HG03520 (cell line): ENCODE measurements around the gene FASLG.

Source experiments
- ATAC-seq: cut with Tn5 transposase; IDR thresholded peaks from one replicate; pipeline ENCODE4 v1.9.1; 2021; ENCODE audit warnings: mild to moderate bottlenecking, moderate library complexity; ENCODE audit not compliant: unreplicated experiment

FASLG gene

DNA sequence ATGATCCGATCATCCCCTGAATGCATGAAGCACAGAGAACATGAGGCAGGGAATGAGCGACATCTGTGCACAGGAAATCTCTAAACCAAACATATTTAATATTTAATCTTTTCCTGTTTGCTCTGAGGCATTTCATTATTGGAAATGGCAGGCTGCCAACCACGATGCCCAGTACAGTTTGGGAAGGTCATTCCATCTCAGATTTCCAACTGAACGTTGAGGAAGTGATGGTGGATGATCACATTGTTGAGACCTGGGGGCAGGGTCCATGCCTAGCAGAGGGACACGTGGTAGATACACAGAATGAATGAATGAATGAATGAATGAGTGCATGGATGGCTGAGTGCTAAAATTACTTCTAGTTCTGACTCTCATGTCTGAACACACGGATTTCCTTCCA, 15.9 kb upstream of the FASLG start:
- ATAC-seq = no peak

DNA sequence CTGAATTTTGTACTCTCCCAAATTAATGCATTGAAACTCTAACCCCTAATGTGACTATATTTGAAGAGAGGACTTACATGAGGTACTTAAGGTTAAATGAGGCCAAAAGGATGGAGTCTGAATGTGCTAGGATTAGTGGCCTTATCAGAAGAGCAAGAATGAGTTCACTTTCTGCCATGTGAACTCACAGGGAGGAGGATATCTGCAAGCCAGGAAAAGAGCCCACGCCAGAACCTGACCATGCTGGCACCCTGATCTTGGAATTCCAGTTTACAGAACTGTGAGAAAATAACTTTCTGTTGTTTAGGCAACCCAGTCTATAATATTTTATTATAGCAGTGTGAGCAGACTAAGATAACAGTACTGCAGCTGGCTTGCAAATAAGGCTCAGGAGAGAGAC, 12.2 kb upstream of the FASLG start:
- no peak for ATAC-seq

DNA sequence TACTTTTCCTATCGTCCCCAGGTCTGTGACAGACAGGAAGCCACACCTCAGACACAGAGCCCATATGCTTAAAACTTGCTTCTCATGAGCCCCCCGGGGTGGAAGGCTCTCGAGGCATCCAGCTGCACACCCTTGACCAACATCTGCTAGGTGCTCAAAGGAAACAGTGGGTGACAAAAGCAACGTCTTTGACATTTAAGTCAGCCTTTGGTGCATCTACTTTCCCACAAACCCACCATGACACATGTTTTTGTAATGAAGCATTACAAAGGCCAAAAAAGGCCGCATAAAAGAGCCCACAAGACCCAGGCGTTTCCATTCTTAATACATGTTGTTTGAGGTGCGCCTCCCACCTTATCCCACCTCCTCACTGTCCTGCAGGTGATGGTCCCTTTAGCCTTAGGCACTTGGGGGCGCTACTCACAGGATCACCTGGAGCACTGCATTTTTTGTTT, 11.8 kb upstream of the FASLG start:
- no peak for ATAC-seq

DNA sequence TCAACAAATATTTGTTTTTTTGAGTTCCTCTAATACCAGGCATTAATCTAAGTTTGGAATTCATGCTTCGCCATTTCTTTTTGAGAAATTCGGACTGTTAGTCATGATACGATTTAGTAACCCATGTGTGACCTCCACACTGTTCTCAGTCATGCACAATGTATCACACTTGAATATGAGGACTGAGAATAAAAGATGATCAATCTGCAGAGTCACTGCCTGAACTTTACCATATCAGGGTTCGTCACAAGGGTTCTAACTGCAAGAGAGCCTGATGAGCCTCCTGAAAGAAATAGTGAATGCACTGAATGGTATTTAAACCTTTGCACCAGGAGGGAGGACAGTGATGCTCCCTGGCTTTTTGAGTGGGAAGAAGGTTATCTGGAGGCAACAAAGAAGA, 10.9 kb upstream of the FASLG start:
- no peak for ATAC-seq

DNA sequence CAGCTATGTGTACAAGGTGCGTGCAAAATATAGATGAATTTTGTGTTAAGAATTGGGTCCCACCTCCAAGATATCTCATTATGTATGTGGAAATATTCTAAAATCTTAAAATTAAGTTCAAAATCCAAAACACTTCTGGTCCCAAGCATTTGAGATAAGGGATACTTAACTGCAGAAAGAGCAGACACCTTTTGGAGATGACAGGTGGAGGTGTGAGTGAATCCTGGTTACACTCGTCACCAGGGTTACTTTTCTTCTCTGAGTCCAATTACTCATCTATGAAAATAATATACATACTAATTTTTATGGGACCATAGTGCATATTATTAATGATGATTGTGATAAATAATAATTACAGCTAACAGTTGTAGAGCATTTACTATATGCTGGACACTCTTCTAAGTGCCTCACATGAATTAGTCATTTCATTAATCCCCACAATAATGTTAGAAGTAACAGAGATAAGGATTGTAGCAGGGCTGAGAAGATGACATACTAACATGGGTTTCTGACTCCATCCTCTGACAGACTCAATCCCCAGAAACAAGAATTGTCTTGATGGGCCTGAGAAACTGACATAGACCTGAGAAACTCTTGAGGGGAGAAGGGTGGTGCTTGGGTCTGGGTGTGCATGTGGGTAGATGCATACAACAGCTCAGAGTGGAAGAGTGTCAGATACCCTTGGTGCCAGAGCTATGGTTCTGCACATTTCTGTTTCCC, 8.3 kb upstream of the FASLG start:
- ATAC-seq = no peak

DNA sequence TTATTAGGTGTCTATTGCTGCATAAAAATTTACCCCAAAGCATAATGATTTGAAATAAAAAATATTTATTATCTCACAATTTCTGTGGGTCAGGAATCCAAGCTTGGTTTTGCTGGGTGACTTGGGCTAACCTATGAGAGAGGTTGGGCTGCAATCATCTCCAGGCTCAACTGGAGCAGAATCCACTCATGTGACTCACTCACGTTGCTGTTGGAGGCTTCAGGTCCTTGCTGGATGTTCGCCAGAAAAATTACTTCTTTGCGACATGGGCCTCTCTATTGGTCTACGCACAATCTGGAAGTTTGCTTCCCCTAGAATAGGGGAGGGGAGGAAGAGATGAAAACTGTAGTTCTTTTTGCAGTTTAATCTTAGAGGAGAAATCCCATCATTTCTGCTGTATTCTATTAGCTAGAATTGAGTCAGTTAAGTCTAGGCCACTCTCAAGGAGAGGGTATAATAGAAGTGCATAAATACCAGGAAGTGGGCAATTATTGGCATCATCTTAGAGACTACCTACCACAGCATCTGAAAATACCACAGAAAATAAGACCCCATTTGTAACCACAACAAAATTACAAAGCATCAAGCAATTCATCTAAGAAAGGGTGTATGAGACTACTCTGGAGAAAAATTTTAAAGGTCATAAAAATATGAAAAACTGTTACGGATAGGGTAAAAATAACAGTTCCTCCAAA, 5.7 kb upstream of the FASLG start:
- no peak for ATAC-seq

DNA sequence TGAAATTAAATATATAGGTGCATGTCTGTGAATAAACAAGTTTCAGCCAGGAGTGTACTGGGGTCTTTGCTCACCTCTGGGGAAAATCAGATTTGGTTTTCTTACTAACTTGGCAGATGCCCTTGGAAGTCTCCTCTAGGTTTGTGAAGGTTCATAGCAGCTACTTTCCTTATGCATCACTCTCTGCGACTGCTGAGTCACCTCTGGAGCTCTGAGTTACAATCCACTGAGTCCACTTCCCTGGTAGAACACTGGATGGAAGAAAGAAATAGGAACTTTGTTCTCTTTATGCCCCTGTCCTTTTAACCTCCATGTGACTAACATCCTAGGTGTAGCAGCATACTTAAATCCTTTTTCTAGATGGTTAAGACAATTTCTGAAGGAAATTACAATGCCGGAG, 4.4 kb upstream of the FASLG start:
- no peak for ATAC-seq

DNA sequence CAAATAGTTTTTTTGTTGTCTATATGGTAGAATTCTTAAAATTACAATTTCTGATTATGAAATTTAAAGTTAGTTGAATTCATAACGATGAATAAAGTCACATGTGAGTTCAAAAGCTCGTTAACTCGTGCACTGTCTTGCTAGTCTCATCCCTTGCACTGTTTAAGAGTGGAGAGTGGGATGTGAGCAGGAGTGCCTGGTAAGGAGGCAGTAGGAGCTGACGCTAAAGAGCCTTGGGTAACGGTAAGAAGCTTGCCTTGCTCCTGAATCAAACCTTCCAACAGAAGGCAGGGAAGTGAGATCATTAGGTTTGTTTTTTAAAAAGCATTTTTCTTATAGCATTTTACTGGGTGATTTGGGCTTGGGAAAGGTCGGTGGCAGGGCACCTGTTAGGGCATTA, 2.3 kb upstream of the FASLG start:
- ATAC-seq = no peak

DNA sequence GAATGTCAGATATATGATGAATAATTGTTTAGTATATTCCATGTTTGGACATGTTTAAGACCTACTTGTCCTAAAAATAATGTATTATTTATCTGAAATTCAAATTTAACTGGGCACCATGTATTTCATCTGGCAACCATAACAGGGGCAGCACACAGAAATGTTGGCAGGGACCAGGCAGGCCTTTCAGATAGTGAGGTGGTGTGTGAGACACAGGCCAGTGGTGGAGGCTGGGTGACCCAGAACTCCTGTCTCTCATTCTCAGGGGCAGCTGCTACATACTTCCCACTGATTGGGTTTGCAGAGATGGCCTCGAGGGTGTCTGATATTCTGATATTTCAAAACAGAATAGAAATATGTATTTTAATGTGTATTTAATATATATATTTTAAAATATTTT, 1.3 kb upstream of the FASLG start:
- no peak for ATAC-seq

DNA sequence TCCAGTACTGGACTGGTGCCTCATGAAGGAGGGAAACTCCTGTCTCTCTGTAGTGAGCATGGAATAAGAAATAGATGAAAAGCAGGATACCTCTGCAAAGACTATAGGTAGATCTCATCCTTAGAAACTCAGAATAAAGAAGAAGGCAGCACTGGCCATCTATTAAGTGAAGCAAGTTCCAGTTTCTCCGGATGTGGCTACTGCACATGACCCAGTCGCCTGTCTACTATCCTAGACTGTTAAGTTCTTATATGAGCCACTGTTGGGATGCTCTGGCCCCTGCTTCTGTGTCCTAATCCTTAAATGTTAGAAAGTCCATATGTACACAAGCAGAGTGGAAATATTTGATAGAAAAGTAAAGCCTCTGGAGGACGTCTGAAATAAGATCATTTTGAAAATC, 2.2 kb downstream of the FASLG start:
- ATAC-seq = no peak

DNA sequence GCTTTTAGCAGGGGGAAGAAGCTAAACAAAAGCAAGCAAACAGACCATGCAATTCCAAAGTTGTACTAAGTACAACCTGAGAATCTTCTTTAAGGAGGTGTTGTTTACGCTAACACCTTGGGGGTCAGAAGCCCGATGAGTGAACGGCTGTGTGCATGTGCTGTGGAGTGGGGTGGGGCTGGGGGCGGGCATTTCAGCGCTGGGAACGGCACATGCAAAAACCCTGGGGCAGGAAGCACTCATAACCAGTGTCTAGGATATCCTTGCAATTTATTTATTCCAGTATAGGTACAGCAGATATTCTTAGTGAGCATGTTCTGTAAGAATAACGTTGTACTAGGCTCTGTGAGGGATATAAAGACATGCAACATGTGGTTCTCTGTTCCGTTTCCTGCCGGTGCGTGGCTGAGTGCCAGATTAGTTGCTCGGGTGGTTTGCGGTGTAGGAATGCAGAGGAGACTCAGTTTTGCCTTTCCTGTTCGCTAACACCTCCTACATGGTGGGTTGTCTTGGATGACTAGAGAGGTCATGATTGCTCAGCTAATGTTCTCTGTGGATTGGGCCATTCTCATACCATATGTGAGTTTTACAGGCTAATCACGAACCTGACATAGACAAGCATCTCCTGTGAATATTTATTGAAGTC, 3.7 kb downstream of the FASLG start:
- peak; percentile 77 for ATAC-seq

DNA sequence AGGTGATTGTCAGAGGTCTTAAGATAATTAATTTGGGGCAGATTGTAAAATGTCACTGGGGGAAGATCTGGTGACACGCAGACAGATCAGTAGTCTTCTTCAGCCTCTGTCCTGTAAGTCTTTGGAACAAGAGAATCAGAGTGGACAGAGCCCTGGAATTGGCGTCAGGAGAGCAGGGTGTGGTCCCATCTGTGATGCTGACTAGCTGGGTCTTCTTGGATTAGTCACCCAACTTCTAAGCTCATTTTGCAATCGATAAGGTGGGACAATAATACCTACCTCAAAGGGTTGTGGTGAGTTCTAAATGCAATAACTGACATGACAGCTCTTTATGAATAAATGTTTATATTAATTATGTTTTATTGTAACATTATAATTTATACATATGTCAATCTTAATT, 4.8 kb downstream of the FASLG start:
- no peak for ATAC-seq

DNA sequence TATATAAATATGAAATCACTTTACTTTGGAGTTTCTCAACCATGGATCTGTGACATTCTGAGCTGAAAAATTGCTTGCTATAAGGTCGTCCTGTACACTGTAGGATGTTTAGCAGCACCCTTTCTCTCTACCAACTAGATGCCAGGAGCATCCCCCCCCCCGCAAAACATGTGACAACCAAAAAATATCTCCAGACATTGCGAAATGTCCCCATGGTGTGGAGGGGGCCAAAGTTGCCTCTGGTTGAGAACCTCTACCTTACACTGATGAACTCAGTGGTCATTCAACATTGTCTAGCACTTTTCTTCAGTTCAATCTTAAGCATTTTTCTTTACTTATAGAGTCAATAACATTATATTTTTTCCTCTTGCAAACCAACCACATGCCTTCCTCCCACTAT, 9.2 kb downstream of the FASLG start:
- ATAC-seq = no peak

DNA sequence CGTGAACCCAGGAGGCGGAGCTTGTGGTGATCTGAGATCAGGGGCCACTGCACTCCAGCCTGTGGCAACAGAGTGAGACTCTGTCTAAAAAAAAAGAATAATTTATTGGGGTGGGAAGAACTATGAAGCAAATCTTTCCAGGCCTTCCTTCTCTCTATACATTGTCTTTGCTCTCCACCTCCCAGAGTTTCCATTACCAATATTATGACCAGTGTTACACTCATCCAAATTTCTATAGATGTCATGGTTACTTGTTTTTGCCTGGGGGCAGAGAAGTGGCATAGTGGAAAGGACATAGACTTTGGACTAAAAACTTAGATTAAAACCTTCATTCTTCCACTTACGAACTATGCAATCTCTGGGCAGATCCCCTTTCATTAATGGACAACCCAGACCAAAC, 10.1 kb downstream of the FASLG start:
- ATAC-seq = no peak

DNA sequence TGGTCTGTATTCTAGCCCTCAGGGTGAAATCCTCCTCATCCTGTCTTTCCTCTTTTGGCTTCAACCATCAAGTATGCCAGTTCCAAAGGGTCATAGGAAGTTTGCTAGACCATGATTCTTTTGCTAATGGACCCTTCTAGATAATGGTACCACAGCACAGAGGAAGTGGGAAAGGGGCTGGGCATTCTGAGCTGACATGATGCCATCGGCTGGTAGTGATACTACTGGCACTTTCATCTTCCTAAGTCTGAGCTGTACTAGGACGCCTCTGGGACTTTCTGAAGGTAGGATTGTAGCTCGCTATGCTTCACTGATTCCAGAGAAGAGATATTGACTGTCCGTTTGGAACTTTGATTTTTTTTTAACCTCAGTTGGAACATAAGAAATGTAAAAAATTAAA, 11.4 kb downstream of the FASLG start:
- ATAC-seq = no peak

DNA sequence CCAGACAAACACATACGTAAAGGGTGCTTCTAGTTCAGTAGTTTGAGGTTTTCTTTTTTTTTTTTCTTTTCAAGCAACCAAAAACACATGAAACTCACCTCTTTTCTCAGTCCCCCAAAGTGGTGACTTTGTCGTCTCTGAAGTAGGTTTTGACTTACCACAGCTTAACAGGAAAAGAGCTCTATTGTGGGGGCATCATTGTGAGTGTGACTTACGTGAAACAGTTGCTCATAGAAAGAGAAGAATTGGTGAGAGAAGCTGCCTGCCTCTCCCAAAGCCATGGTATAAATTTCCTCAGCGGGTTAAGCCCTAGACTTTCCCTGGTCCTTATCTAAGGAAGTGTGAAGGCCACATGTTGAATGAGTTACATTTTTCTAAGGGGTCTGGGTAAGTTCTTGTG, 11.9 kb downstream of the FASLG start:
- ATAC-seq = peak; percentile 70

DNA sequence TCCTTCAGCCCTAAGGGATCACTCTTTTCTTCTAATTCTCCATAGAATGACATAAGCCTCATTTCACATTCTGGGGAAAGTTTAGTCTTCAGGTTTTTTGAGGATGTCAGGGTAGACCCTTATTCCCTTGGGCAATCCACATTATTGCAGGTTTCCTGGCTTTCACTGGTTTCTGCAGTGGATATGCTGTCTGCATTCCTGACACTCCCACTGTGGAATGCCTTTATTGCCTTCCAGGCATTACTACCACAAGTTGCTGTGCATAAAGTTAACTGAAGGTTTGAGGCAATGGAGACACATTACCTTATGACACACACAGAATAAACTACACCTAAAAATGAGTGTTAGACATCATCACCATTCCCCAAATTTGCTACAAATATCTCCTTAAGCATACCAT, 12.7 kb downstream of the FASLG start:
- no peak for ATAC-seq

DNA sequence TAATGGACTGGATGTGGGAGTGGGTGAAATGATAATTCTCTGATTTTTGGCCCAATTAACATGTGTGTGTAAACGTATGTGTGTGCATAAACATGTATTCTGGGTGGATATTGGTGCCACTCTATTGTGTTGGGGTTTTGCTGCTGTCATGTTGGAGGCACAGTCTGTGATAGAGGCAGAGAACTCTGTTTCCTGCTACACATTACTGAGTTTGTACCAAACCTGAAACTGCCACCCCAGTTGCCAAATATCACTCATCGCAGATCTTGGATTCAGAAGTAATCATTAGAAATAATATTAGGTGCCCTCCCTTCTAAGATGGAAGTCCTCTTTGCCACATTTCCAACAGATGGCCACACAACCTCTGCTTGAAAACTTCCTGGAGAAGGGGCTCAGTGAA, 13.8 kb downstream of the FASLG start:
- ATAC-seq = no peak

DNA sequence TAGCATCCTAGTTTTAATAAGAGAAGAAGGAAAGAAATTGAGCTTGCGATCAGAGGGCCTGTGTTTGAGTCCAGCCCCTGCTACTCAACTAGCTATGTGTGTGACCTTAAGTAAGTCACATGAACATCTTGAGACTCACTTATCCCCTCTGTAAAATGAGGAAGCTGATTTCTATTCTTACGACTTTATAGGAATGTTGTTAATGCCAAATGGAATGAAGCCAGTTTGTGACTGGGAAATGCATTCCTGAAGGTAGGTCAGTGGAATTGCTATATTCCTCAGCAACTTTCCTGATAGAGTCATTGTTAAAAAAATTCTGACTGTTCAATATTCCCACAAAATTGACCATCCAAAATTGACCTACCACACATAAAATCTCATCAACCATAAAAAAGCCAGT, 14.9 kb downstream of the FASLG start:
- ATAC-seq = no peak

DNA sequence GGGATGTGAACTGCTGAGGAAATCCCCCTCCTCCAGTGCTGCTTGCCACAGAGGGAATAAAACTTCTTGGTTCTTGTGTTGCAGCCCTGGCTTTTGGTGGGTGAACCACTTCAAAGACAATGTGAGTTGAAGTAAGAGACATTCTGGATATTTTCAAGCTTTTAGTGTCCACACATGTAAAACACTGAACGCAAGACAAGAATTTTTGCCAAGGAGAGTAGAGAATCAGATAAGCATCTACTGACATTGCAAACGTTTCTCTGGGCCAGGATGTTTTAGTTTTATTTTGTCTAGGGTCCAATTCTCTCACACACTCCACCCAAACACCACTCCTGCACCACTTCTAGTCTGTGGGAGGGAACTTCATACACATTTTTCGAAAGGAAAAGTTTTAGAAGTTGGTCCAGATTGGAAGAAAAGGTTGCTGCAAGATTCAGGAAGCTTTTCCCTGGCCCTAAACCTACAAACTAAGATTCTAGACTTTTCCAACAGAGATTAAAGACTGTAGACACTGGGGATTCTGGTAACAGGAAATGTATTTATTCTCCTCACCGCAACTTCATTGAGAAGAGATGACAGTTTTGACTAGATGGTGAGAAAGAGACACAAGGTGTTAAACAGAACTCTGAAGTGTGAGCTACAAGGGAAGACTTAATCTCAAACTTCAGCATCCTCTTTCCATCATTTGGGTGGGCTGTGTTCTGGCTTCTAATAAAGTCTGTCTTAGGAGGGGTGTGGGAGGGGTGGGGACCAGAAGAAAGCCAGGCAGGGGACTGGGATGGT, 16.1 kb downstream of the FASLG start:
- no peak for ATAC-seq

DNA sequence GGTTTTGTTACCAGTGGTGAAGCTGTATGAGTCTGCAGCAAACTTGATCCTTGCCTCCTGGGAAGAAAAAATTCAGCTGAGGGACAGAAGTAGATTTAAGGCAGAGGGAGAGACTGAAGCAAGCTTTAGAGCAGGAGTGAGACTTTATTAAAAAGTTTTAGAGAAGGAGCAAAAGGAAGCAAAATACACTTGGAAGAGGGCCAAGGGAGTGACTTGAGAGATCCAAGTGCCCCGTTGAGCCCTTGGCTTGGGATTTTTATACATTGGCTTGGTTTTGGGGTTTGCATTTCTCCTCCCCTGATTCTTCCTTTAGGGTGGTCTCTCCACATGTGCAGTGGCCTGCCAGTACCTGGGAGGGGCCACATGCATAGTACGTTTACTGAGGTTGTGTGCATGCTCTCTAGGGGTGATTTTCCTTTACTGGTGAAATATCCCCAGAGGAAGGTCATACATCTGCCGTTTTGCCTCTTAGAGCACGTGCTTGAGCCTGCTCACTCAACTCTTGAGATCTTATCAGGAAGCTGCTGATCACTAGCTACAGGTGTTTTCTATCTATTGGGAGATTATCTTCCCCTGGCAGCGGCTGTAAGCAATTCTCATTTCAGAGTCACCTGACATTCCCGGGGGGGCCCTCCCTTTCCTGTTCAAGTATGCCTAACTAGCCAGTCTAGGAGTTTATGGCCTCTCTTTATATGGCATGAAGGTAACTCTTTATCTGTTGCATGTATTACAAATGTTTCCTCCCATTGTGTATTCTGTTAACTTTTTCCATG, 20.3 kb downstream of the FASLG start:
- ATAC-seq = no peak
